ENCODE results near the gene THSD7A.

The THSD7A gene

GRCh38 chr7:11751315-11751714 is 80.7 kb downstream of the THSD7A start:
- no peak for DNase-seq

- no peak for DNase-seq
These were observed 81.8 kb downstream of the THSD7A start for GRCh38 chr7:11750191-11750590.

- DNase-seq = no peak
These were observed 82.4 kb downstream of the THSD7A start for GRCh38 chr7:11749629-11750028.

- no peak for DNase-seq
These were observed 83.1 kb downstream of the THSD7A start for GRCh38 chr7:11748884-11749283.

DNA sequence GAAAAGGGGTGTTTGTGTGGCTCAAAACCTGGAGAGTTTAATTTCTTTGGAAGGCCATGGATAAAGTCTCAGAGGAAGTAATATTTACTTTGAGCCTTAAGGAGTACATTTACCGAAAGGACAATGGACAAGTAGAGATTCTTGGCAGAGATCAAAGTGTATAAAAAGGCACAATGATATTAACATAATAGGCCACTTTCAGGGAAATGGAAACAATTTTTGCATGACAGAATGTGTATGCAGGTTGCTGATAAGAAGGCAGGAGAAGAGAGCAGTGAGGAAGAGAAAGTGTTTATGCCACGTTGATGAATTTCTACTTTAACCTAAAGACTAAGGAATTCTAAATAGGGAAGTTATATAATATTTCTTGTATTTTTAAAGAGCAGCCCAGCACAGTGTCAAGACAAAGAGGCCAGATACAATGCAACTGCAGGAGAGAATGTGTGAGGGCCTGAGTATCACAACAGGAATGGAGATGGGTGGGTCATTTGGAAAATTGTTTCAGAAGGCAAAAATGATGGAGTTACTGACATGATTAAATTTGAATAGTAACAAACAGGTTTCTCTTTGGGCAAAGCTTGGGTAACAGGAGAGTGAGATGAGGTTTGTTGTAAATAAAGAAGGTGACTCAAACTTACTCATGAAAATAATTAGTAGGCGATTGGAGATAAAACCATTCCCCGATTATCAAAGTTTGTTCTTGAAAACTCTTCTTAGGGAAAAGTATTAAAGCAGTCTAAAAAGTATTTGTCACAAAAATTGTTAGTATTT is 84.1 kb downstream of the THSD7A start:
- DNase-seq = no peak

DNA sequence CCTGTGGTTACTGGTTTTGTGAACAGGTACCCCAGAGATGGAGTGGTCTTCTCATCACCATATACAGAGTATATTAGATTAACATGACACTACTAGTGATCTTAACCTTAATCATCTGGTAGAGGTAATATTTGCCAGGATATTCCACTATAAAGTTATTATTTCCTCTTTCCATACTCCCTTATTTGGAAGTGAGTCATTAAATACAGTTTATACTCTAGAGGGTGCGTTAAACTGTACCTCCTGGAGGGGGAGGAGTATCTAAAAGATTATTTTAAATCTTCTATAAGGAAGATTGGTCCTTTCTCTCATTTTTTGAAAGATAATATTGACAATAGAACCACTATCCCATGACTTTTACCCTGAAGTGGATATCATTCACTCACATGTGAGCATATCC is 85.4 kb downstream of the THSD7A start:
- DNase-seq = no peak

DNA sequence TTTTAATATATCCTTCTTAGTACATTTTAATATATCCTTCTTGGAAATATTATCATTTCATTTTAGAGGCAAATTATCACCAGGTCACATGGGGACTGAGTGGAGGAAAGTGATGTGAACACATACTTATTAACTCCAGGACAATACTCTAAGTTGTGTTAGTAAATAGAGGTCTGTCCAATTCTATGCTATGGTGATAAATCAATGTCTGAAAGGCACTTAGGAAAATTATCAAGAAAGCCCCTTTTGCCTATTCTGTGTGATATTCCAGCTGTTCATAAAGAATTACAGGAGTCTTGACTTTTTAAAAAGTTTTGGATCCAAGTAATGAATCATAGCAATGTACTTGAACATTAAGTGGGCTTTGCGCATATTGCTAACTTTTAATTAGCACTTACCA is 88.5 kb downstream of the THSD7A start:
- no peak for DNase-seq

- DNase-seq = no peak
These were observed 89.0 kb downstream of the THSD7A start for GRCh38 chr7:11743016-11743415.

- peak; percentile 31 to 75 for DNase-seq
These were observed 89.5 kb downstream of the THSD7A start for GRCh38 chr7:11742496-11742895.

DNA sequence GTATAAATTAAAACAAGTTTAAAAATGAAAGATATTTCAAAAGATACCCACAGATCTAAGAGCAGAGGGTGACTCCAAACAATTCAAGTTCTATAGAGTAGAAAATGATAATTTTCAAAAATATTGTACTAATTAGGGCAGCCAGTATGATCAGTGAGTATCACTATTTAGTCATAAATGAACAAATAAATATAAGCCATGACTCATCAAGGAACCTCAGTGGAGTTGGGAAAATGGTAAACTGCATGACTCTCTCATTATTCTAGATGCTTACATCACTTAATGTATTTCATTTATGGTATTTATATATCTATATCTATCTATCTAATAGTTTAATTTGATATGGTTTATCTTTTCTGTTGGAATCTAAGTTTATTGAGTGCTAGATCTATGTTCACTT is 94.3 kb downstream of the THSD7A start:
- DNase-seq = no peak

DNA sequence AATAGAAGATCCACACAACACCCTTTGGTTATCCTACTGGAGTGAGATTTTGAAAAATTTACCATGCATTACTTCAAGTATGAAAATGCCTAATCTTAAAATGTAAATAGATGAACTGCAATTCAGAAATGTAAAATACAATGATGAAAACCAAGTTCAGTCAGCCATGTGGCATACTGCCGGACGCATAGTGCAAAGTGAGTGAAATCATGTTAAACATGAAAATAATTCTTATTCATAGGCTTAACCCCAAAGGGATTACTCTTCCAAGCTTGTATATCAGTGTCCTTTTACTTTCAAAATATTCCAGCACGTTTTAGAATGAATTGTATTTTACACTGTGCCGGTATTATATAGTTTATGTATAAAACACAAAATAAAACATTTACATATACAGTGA is 99.8 kb downstream of the THSD7A start:
- no peak for DNase-seq

GRCh38 chr7:11730725-11731124 is 101.3 kb downstream of the THSD7A start:
- DNase-seq = no peak

DNA sequence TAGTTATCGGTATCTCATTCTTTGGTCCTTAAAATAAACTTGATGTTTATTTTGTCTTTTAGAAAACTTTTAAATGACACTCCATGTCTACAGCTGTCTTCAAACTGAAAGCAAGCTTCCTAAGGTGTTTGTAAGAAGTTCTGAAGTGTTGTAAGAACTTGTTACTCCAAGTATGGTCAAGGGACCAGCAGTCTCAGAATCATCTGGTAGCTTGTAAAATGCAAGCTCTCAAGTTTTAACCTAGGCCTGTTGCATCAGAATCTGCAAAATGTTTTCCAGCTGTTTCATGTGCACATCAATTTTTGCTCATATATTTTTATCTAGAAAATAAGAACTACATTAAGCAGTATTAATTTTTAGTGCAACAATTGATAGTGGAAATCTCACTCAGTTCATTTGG is 104.1 kb downstream of the THSD7A start:
- DNase-seq = no peak

DNA sequence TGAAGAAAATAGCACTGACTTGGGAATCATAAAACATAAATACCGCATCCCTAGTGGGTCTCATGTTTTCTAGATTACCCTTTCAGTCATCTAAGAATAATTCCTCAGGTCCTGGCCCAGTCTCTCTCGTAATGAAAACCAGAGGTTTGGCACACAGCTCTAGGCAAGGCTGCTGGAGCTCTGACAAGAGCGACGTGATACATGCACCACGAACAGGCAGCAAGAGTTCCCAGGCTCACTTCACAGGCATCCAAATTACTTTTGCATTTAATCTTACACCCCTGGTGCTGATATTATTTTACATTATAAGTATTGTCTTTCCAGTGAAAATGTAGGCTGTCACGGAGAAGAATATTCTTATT is 105.2 kb downstream of the THSD7A start:
- peak; percentile 81 to 84 for DNase-seq

DNA sequence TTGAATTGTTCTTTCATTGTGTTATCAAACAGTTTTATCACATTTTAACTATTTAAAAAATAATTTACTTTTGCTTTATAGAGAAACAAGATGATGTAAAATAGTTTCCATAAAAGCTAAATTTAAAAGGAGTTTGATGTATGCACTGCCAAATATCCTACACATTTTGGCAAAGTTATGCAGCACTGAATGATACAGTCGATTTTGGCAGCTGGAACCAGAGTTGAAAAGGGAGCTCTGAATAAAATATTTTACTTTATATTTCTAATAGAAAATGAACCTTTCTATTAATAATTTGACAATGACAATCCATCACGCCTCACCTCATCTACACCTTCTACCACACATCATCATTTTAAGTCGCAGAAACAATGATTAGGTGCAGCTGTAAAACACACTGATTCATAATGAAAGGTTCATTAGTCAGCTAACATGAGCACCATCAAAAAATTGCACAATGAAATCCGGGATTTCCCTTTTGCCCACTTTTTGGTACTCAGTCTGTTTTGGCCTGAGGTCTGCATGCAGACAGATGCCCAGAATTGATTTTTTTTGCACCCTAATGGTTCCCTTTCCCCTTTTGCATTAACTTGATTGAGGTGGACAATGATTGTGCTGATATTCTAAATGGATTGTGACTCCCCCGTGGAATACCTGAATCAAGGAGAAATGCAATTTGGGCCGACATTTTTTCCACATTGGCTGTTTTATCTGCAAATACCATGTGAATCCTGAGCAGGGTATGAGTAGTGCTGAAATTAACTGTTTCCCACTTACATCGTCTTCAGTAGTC is 105.8 kb downstream of the THSD7A start:
- DNase-seq = peak; percentile 78 to 81

GRCh38 chr7:11716185-11716584 is 115.8 kb downstream of the THSD7A start:
- DNase-seq = peak; percentile 19 to 52

GRCh38 chr7:11714676-11715075 is 117.3 kb downstream of the THSD7A start:
- DNase-seq = no peak

DNA sequence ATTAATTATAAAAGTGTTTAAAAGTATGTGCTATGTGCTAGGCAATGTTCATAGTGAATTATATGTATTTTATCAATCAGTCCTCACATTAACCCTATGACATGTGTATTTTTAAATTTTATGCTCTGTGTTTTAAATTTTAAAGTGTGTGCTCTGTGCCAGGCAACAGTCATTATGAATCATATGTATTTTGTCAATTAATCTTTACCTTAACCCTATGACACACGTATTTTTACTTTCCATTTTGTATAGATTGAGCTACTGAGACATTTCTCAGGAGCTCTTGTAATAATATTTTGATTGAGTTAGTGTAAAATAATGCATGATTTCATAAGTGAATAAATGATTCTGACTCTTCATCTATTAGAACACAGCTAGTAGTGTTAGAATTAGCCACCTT is 117.8 kb downstream of the THSD7A start:
- no peak for DNase-seq

GRCh38 chr7:11713352-11713751 is 118.6 kb downstream of the THSD7A start:
- DNase-seq = no peak

- DNase-seq = no peak
These were observed 121.6 kb downstream of the THSD7A start for GRCh38 chr7:11710377-11710776.

DNA sequence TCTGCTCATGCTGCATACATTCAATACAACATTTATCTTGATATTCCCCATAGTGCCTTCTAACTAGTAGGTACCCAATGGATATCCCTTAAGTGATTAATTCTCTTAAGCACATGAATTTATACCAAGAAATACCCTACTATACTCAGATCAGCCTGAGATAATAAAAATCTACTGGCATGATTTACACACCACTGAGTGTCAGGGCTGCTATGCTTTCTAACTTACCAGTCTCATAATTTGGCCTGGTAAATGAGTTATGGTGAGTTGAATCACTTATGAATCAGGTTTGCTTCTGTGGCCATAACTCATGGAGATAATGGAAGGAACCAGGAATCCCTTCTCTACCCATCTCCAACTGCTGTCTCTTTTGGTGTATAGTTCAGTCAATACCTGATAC is 122.8 kb downstream of the THSD7A start:
- DNase-seq = no peak

- peak in 1 of 2 experiments; percentile 19 for DNase-seq
These were observed 124.3 kb downstream of the THSD7A start for GRCh38 chr7:11707606-11708193.

DNA sequence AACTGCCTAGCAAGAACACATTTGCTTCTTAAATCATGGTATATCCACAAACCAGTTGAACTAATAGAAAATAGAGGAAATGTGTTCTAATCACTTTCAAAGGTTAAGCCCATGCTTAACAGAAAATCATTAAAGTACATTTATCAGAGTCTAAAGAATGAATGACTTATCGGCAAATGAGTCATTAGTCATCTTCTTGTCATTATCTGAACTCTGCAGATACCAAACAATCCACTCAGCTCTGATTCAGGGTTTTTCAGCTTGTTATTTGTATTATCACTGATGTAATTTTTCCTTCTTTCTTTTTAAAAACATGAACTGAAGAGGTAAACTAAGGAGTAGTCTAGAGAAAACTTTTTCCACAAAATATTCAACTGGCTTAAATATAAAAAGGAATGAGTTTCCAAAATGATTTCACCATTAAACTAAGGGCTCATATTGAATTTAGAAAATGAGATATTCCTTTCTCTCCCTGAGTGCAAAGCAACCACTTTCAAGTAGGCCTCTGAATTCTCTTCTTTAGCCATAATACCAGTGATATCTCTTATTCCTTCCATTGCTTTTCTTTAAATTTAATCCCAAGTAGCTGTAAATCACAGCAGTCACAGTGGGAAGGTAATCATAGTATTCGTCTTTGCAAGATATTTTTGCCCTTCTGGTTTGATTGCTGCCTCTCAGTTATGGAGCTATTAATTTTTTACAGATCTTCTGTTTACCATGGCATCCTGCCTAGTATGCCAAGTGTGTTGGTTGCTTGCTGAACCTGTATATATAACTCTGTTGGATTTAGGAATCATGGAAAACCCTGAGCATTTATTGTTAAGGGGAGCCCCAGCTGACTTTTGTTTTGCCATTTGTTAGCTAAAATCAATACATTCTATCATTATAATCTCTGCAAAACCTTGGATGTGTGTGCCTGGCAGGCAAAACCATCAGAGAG is 125.1 kb downstream of the THSD7A start:
- DNase-seq = peak; percentile 46 to 65
